H1 (cell line): ENCODE measurements around the gene CWC27. TPM values are rescaled to one million over a fixed set of nuclear protein-coding genes. Genes with fewer than 3 reads are reported as not detected.
A peak's percentile ranks its signal among the peaks of the same experiment; 100 is the strongest.

Source experiments
- CTCF ChIA-PET: fragments of 300-600 bp; sonication (Branson Sonifier 250); formaldehyde crosslinking; loops from one replicate; lab custom pipeline; 2021; ENCODE audit not compliant: partially characterized antibody; lab: Charles Lee
- POLR2A ChIA-PET: fragments of 300-600 bp; sonication (Branson Sonifier 250); formaldehyde crosslinking; loops from one replicate; lab custom pipeline; 2021; ENCODE audit warnings: inconsistent platforms; ENCODE audit not compliant: partially characterized antibody; lab: Charles Lee
- DNase-seq, 2 experiments: peaks; one replicate each; pipeline versions ENCODE4 v3.0.0 to v3.0.0-alpha.2; 2010 to 2022; ENCODE audit warnings: low spot score in 2 of 2, low read depth in 1 of 2, mixed read lengths in 1 of 2
- FAIRE-seq: peaks from 2 replicates; lab custom pipeline; 2011; peaks lifted over from hg19 to GRCh38; lab: Jason Lieb, UNC
- H2AFZ ChIP-seq: 2 replicates; pipeline ENCODE4 v1.8.1; 2012; ENCODE audit warnings: low read length, inconsistent platforms
- H2AK5ac ChIP-seq: 2 replicates; pipeline ENCODE4 v1.6.1; 2013; ENCODE audit warnings: low read depth, low read length
- H2BK120ac ChIP-seq: replicated peaks from 2 replicates; pipeline ENCODE3; 2013; ENCODE audit warnings: low read depth, low read length, inconsistent platforms
- H2BK12ac ChIP-seq: 2 replicates; pipeline ENCODE4 v1.6.1; 2013; ENCODE audit warnings: low read depth, low read length
- H2BK15ac ChIP-seq: 2 replicates; pipeline ENCODE4 v1.6.1; 2013; ENCODE audit warnings: low read length
- H2BK20ac ChIP-seq: 2 replicates; pipeline ENCODE4 v1.6.1; 2013; ENCODE audit warnings: low read length
- H2BK5ac ChIP-seq: 2 replicates; pipeline ENCODE4 v1.6.1; 2013; ENCODE audit warnings: low read depth, low read length
- H3K14ac ChIP-seq: 2 replicates; pipeline ENCODE4 v1.6.1; 2013; ENCODE audit warnings: inconsistent platforms; ENCODE audit not compliant: insufficient read length
- H3K18ac ChIP-seq: 2 replicates; pipeline ENCODE4 v1.6.1; 2013; ENCODE audit warnings: low read length; ENCODE audit errors: extremely low read depth
- H3K23ac ChIP-seq: 2 replicates; pipeline ENCODE4 v1.6.1; 2013; ENCODE audit warnings: inconsistent platforms; ENCODE audit not compliant: insufficient read length
- H3K23me2 ChIP-seq: 2 replicates; pipeline ENCODE4 v1.6.1; 2013; ENCODE audit warnings: low read depth, low read length
- H3K27ac ChIP-seq: 2 replicates; pipeline ENCODE4 v1.6.1; 2011; ENCODE audit warnings: low read depth, low read length, inconsistent platforms
- H3K27me3 ChIP-seq, 4 experiments: replicated peaks in 1 of 4; 1 replicate in 1 of 4; 2 replicates in 3 of 4; pipeline versions ENCODE4 v1.6.1 to v1.8.1; 2011 to 2013; ENCODE audit warnings: low read length in 3 of 4, mild to moderate bottlenecking in 3 of 4, inconsistent platforms in 2 of 4, mixed read lengths in 2 of 4, moderate library complexity in 1 of 4; ENCODE audit not compliant: control insufficient read depth in 3 of 4, insufficient read depth in 3 of 4; ENCODE audit errors: extremely low read depth in 1 of 4
- H3K36me3 ChIP-seq, 4 experiments: 2 replicates each; pipeline versions ENCODE4 v1.6.1 to v1.8.1; 2011 to 2013; ENCODE audit warnings: mild to moderate bottlenecking in 4 of 4, low read length in 3 of 4, moderate library complexity in 2 of 4, control low read depth in 1 of 4, inconsistent platforms in 1 of 4; ENCODE audit not compliant: insufficient read depth in 4 of 4, control insufficient read depth in 2 of 4
- H3K4ac ChIP-seq: replicated peaks from 2 replicates; pipeline ENCODE3; 2013; ENCODE audit warnings: low read length, low read depth, mixed read lengths, inconsistent platforms; ENCODE audit not compliant: insufficient read length
- H3K4me1 ChIP-seq, 4 experiments: replicated peaks in 1 of 4; 1 replicate in 1 of 4; 2 replicates in 3 of 4; pipeline versions ENCODE4 v1.6.1 to v1.8.1; 2011 to 2013; ENCODE audit warnings: low read length in 3 of 4, inconsistent platforms in 2 of 4, mixed read lengths in 1 of 4; ENCODE audit not compliant: insufficient read depth in 4 of 4, control insufficient read depth in 3 of 4
- H3K4me2 ChIP-seq, 2 experiments: 2 replicates each; pipeline versions ENCODE4 v1.6.1 to v1.8.1; 2011 to 2013; ENCODE audit warnings: low read depth in 2 of 2, low read length in 2 of 2, control low read depth in 1 of 2, inconsistent platforms in 1 of 2, mild to moderate bottlenecking in 1 of 2; ENCODE audit not compliant: insufficient read depth in 1 of 2
- H3K4me3 ChIP-seq, 4 experiments: fragments of 200-600, 300-600 bp in 1 of 4; sonication (generic), shearing (Covaris generic), sonication (Bioruptor Twin) in 1 of 4; 2 replicates each; pipeline versions ENCODE4 v1.5.1 to v1.8.1; 2011 to 2016; ENCODE audit warnings: low read length in 4 of 4, low read depth in 3 of 4, control low read depth in 2 of 4, inconsistent platforms in 2 of 4, mild to moderate bottlenecking in 2 of 4, mixed read lengths in 1 of 4, moderate library complexity in 1 of 4; ENCODE audit not compliant: insufficient read depth in 2 of 4; ENCODE audit errors: extremely low read depth in 1 of 4
- H3K56ac ChIP-seq: replicated peaks from 2 replicates; pipeline ENCODE3; 2013; ENCODE audit warnings: low read depth, mild to moderate bottlenecking, mixed read lengths, low read length, inconsistent platforms; ENCODE audit not compliant: insufficient read length
- H3K79me1 ChIP-seq: 2 replicates; pipeline ENCODE4 v1.6.1; 2013; ENCODE audit warnings: low read depth, low read length, control low read depth
- H3K79me2 ChIP-seq, 2 experiments: 2 replicates each; pipeline versions ENCODE4 v1.6.1 to v1.8.1; 2012 to 2013; ENCODE audit warnings: low read length in 2 of 2, mild to moderate bottlenecking in 2 of 2, inconsistent platforms in 1 of 2; ENCODE audit not compliant: insufficient read depth in 2 of 2, control insufficient read depth in 1 of 2
- H3K9ac ChIP-seq, 4 experiments: replicated peaks in 1 of 4; 1 replicate in 1 of 4; 2 replicates in 3 of 4; pipeline versions ENCODE4 v1.6.1 to v1.8.1; 2011 to 2013; ENCODE audit warnings: low read depth in 3 of 4, low read length in 3 of 4, control low read depth in 2 of 4, mild to moderate bottlenecking in 2 of 4, moderate library complexity in 2 of 4, inconsistent platforms in 1 of 4; ENCODE audit errors: extremely low read depth in 1 of 4
- H3K9me3 ChIP-seq, 2 experiments: 2 replicates each; pipeline versions ENCODE4 v1.6.1 to v1.8.1; 2012 to 2013; ENCODE audit warnings: mild to moderate bottlenecking in 2 of 2, moderate library complexity in 2 of 2, control low read depth in 1 of 2, inconsistent platforms in 1 of 2, low read depth in 1 of 2, low read length in 1 of 2, mixed read lengths in 1 of 2; ENCODE audit not compliant: insufficient read depth in 2 of 2
- H4K20me1 ChIP-seq, 2 experiments: replicated peaks in 1 of 2; 2 replicates each; pipeline versions ENCODE3 to v1.8.1; 2011 to 2013; ENCODE audit warnings: inconsistent platforms in 2 of 2, low read length in 2 of 2, mild to moderate bottlenecking in 1 of 2; ENCODE audit not compliant: insufficient read depth in 2 of 2, control insufficient read depth in 1 of 2
- H4K5ac ChIP-seq: 2 replicates; pipeline ENCODE4 v1.6.1; 2013; ENCODE audit warnings: low read length, low read depth, mixed read lengths, inconsistent platforms; ENCODE audit not compliant: insufficient read length
- H4K8ac ChIP-seq: 2 replicates; pipeline ENCODE4 v1.8.0; 2013; ENCODE audit warnings: mild to moderate bottlenecking, moderate library complexity, low read length, inconsistent platforms; ENCODE audit not compliant: insufficient read depth; ENCODE audit errors: extremely low read depth
- H4K91ac ChIP-seq: replicated peaks from 2 replicates; pipeline ENCODE3; 2013; ENCODE audit warnings: low read length, mixed read lengths, inconsistent platforms; ENCODE audit not compliant: insufficient read length
- BRCA1 ChIP-seq: IDR thresholded peaks from 2 replicates; pipeline ENCODE4 v1.6.1; 2012; ENCODE audit warnings: low read depth, low read length, improper control_type of control experiment
- E2F6 ChIP-seq: IDR thresholded peaks from 2 replicates; pipeline ENCODE4 v1.6.1; 2012; ENCODE audit warnings: inconsistent platforms
- EP300 ChIP-seq, 2 experiments: IDR thresholded peaks; 1 replicate in 1 of 2; 2 replicates in 1 of 2; pipeline ENCODE4 v1.6.1; 2011 to 2012; ENCODE audit warnings: low read depth in 2 of 2, low read length in 2 of 2, mild to moderate bottlenecking in 2 of 2, borderline replicate concordance in 1 of 2, inconsistent platforms in 1 of 2, moderate library complexity in 1 of 2
- JUN ChIP-seq: IDR thresholded peaks from 2 replicates; pipeline ENCODE4 v1.6.1; 2011; ENCODE audit warnings: low read depth, mild to moderate bottlenecking, improper control_type of control experiment, low read length
- KDM1A ChIP-seq: fragments of 200-600, 300-600 bp; sonication (generic); IDR thresholded peaks from 2 replicates; pipeline ENCODE4 v1.7.1; 2016; ENCODE audit warnings: mild to moderate bottlenecking, low read length, borderline replicate concordance
- NANOG ChIP-seq: IDR thresholded peaks from 2 replicates; pipeline ENCODE4 v1.6.1; 2011; ENCODE audit warnings: low read length, low read depth, mild to moderate bottlenecking, inconsistent platforms; ENCODE audit not compliant: insufficient read depth, poor library complexity, severe bottlenecking
- PHF8 ChIP-seq: fragments of 200-600 bp; sonication (generic); conservative IDR thresholded peaks from 2 replicates; pipeline ENCODE4 v1.7.1; 2012; ENCODE audit warnings: low read depth, mild to moderate bottlenecking, inconsistent platforms, low read length, moderate library complexity
- POLR2A ChIP-seq, 2 experiments: IDR thresholded peaks; 1 replicate in 1 of 2; 2 replicates in 1 of 2; pipeline ENCODE4 v1.6.1; 2011; ENCODE audit warnings: low read depth in 2 of 2, low read length in 2 of 2, mild to moderate bottlenecking in 2 of 2; ENCODE audit errors: control extremely low read depth in 1 of 2
- SIX5 ChIP-seq: IDR thresholded peaks from 2 replicates; pipeline ENCODE4 v1.6.1; 2011; ENCODE audit warnings: mild to moderate bottlenecking, low read depth, low read length
- WGBS, 2 experiments: shearing (Covaris generic) in 1 of 2; methylation state at CpG; one replicate each; pipeline versions ENCODE4 v1.1.6 to v1.1.7; 2013 to 2015; ENCODE audit warnings: low lambda C conversion rate in 2 of 2, mixed read lengths in 2 of 2, inconsistent platforms in 1 of 2, low coverage in 1 of 2, missing lambda C conversion rate in 1 of 2; ENCODE audit not compliant: insufficient replicate concordance in 2 of 2, insufficient coverage in 1 of 2, insufficient read length in 1 of 2; ENCODE audit errors: extremely low coverage in 1 of 2, missing lambda C conversion rate in 1 of 2; 5-methylcytosine and 5-hydroxymethylcytosine counted together
- polyA plus RNA-seq, 7 experiments: library from polyadenylated mRNA; depleted of rRNA in 3 of 7; stranded (reverse) in 5 of 7; unstranded in 2 of 7; fragments of >200 nt in 5 of 7; fragments of 200-250 nt in 2 of 7; gene quantifications; 1 replicate in 5 of 7; 2 replicates in 1 of 7; 4 replicates in 1 of 7; pipeline versions ENCODE4 v1.2.1 to v1.2.3, GENCODE V29; 2011 to 2013; ENCODE audit warnings: missing spikeins in 2 of 7, mixed read lengths in 2 of 7
- total RNA-seq: library from RNA; stranded (reverse); fragmentation: NEBNext Ultra II Directional; extraction: Animal tissue kit (Norgen Biotek cat#: 25700); gene quantifications from 2 replicates; pipeline ENCODE4 v1.2.1, GENCODE V29; 2021

The CWC27 gene
- total and polyA plus RNA-seq, 2 of the 8 experiments (the other 6 are each of a cell fraction or from before 2014, with no cell fraction given), result 24.9 to 43.4 TPM

GRCh38 chr5:65035211-65036206 is 266.8 kb downstream of the CWC27 start:
- Histone ChIP-seq H3K23me2 (no peaks in the 10 kb centered on the region), H4K20me1 (no peaks in the 10 kb centered on the region), H3K27me3 (peaks cover 0 to 3% (median 0%) of the 10 kb centered on the region in 4 experiments; a peak in 2 of 7 replicates), H3K4me2 (peak overlapping the region; percentile 72 to 79), H4K91ac (peak overlapping the region; percentile 81), H4K8ac (peak overlapping the region; percentile 98), H2AK5ac (no peak overlapping the region), H2BK12ac (peak overlapping the region; percentile 82), H3K79me2 (no peaks in the 10 kb centered on the region), H3K79me1 (no peaks in the 10 kb centered on the region), H3K9me3 (no peaks in the 10 kb centered on the region), H3K18ac (peak overlapping the region; percentile 79), H2BK120ac (peak overlapping the region; percentile 82), H2BK20ac (no peak overlapping the region), H2AFZ (peak overlapping the region; percentile 91), H3K9ac (peak overlapping the region in 3 of 4 experiments; percentile 74 to 82 (median 77); a peak in 6 of 7 replicates), H3K4ac (peak overlapping the region; percentile 28), H3K36me3 (no peaks in the 10 kb centered on the region), H3K4me3 (peak overlapping the region; percentile 57 to 67 (median 63)), H3K23ac (no peak overlapping the region), H3K4me1 (peaks cover 2 to 10% (median 4%) of the 10 kb centered on the region in 4 experiments), H3K56ac (peak overlapping the region; percentile 78), H2BK5ac (peak overlapping the region; percentile 95), H2BK15ac (no peak overlapping the region), H3K14ac (no peak overlapping the region), H4K5ac (peak overlapping the region; percentile 96), H3K27ac (peak overlapping the region; percentile 90)
- no peak for FAIRE-seq
- ChIA-PET CTCF (interaction anchor here (0.6 to 4.9 kb wide), 10 partner anchors 9 to 447 kb away, joined by 3 to 27 read pairs (median 4); no protein-coding TSS in a partner anchor), POLR2A (interaction anchor here (0.7 to 1.6 kb wide), 5 partner anchors 20 to 286 kb away, joined by 3 to 5 read pairs (median 3); no protein-coding TSS in a partner anchor)
- peak; percentile 81 to 93 for DNase-seq
- 3% methylated on average over 55 of the region's 68 CpGs; no CpG with 5 or more reads in 1 of the 2 experiments for WGBS, 2 experiments
- TF ChIP-seq EP300 (IDR thresholded peaks at IDR 0.05; ENCODE audit: borderline replicate concordance in 1 of 2, low read depth in 2 of 2, low read length in 2 of 2), result 0 out of 3 replicates have a peak, but pooled peaks of 1 of the 2 experiments have one; percentile 45
- TF ChIP-seq POLR2A (IDR thresholded peaks at IDR 0.05; ENCODE audit: control extremely low read depth in 1 of 2, low read depth in 2 of 2, low read length in 2 of 2), result peak; percentile 73 to 77
- TF ChIP-seq E2F6, result peak; percentile 83
- no peak for TF ChIP-seq SIX5
- no peak for TF ChIP-seq KDM1A
- no peak for TF ChIP-seq NANOG
- peak; percentile 63; the same call in 1 of the 2 replicates for TF ChIP-seq JUN
- no peak for TF ChIP-seq BRCA1
- peak; percentile 72 for TF ChIP-seq PHF8
